Sigmoid colon (tissue), 7 donors: Measurements from ENCODE around the gene POC5. TPM values are rescaled to one million over a fixed set of nuclear protein-coding genes. Genes with fewer than 3 reads are reported as not detected.

Experiments used
- DNase-seq: peaks from one replicate; pipeline ENCODE4 v3.0.0-alpha.2; 2019
- H3K27ac ChIP-seq, 4 donors: fragments of 200-600 bp; sonication (generic); one replicate each; pipeline ENCODE4 v1.5.1; 2016 to 2019; ENCODE audit warnings: mild to moderate bottlenecking in 1 of 4
- H3K27me3 ChIP-seq, 3 donors: fragments of 200-600 bp; sonication (generic); one replicate each; pipeline ENCODE4 v1.5.1; 2019; ENCODE audit warnings: mild to moderate bottlenecking in 1 of 3
- H3K36me3 ChIP-seq, 4 donors: fragments of 200-600 bp; sonication (generic); one replicate each; pipeline ENCODE4 v1.5.1; 2016 to 2019
- H3K4me1 ChIP-seq, 4 donors: fragments of 200-600 bp; sonication (generic); one replicate each; pipeline ENCODE4 v1.5.1; 2017 to 2019
- H3K4me3 ChIP-seq, 4 donors: fragments of 200-600 bp; sonication (generic); one replicate each; pipeline ENCODE4 v1.5.1; 2017 to 2019; ENCODE audit warnings: mild to moderate bottlenecking in 2 of 4, moderate library complexity in 1 of 4
- H3K9me3 ChIP-seq, 4 donors: fragments of 200-600 bp in 3 of 4; sonication (generic) in 3 of 4; one replicate each; pipeline versions ENCODE4 v1.5.1 to v1.6.1; 2013 to 2019
- CTCF ChIP-seq, 4 experiments: fragments of 450-650 bp in 3 of 4; fragments of 200-600 bp in 1 of 4; IDR thresholded peaks; one replicate each; pipeline ENCODE4 v1.5.1; 2016 to 2019; ENCODE audit warnings: antibody characterized with exemption in 4 of 4, mild to moderate bottlenecking in 3 of 4, moderate library complexity in 2 of 4
- EP300 ChIP-seq, 4 donors: sonication (generic); formaldehyde crosslinking; IDR thresholded peaks; one replicate each; pipeline ENCODE4 v1.6.1; 2017; ENCODE audit warnings: antibody characterized with exemption in 4 of 4
- POLR2A ChIP-seq, 2 donors: fragments of 450-650 bp; IDR thresholded peaks; one replicate each; pipeline ENCODE4 v1.6.1; 2016; ENCODE audit warnings: antibody characterized with exemption in 2 of 2, mild to moderate bottlenecking in 2 of 2, moderate library complexity in 2 of 2
- POLR2AphosphoS5 ChIP-seq, 4 donors: sonication (generic); formaldehyde crosslinking; IDR thresholded peaks; one replicate each; pipeline ENCODE4 v1.6.1; 2017; ENCODE audit warnings: antibody characterized with exemption in 4 of 4
- WGBS, 2 donors: extraction: QIAGEN DNeasy Blood & Tissue Kit; methylation state at CpG; one replicate each; pipeline ENCODE4 v1.1.7; 2013; 5-methylcytosine and 5-hydroxymethylcytosine counted together
- intact Hi-C: fragments of 100-400 bp; cut with DNase I; formaldehyde crosslinking; loops from one replicate; pipeline ENCODE4 v1.15.1; 2023
- polyA plus RNA-seq, 3 donors: library from polyadenylated mRNA; stranded (reverse); fragments of 200-250 nt; gene quantifications; one replicate each; pipeline ENCODE4 v1.2.3, GENCODE V29; 2013
- total RNA-seq, 4 donors: library from RNA; depleted of rRNA; stranded (reverse); fragments of >200 nt; gene quantifications; one replicate each; pipeline ENCODE4 v1.1.0, GENCODE V29; 2016
- donor health status: healthy with polysubstance abuse.
- donor health status: Bipolar disorder and iron deficiency.
- donor health status: healthy.

POC5 gene
- total and polyA plus RNA-seq, 7 donors, result 4.4 to 16.6 (median 8.2) TPM

GRCh38 chr5:75721573-75721972, 4.3 kb upstream of the POC5 start:
- Histone ChIP-seq H3K4me3 (no peak overlapping the region), H3K4me1 (peaks cover 0 to 4% (median 3%) of the 10 kb centered on the region in 4 donors), H3K27ac (no peak overlapping the region), H3K27me3 (no peaks in the 10 kb centered on the region), H3K9me3 (no peaks in the 10 kb centered on the region), H3K36me3 (no peaks in the 10 kb centered on the region)
- intact Hi-C loops, result no loop called here
- 86 to 90% methylated on average over 1 of the region's 1 CpG for WGBS, 2 donors
- no peak for DNase-seq
- TF ChIP-seq POLR2AphosphoS5 (IDR thresholded peaks at IDR 0.05) (no peak), CTCF (IDR thresholded peaks at IDR 0.05) (no peak), POLR2A (IDR thresholded peaks at IDR 0.05) (no peak), EP300 (IDR thresholded peaks at IDR 0.05) (no peak)

GRCh38 chr5:75720882-75721281, 3.6 kb upstream of the POC5 start:
- no peak for DNase-seq
- Histone ChIP-seq H3K4me3 (no peak overlapping the region), H3K27me3 (no peaks in the 10 kb centered on the region), H3K9me3 (no peaks in the 10 kb centered on the region), H3K36me3 (no peaks in the 10 kb centered on the region), H3K4me1 (peaks cover 0 to 11% (median 10%) of the 10 kb centered on the region in 4 donors), H3K27ac (no peak overlapping the region)
- TF ChIP-seq CTCF (IDR thresholded peaks at IDR 0.05) (no peak), POLR2A (IDR thresholded peaks at IDR 0.05) (no peak), EP300 (IDR thresholded peaks at IDR 0.05) (no peak), POLR2AphosphoS5 (IDR thresholded peaks at IDR 0.05) (no peak)
- intact Hi-C loops, result no loop called here
- 91 to 93% methylated on average over 5 of the region's 5 CpGs for WGBS, 2 donors

- H3K27me3 ChIP-seq, result no peaks in the 10 kb centered on the region
- peak overlapping the region; percentile 55 to 91 (median 75) for H3K4me3 ChIP-seq
- no peaks in the 10 kb centered on the region for H3K36me3 ChIP-seq
- intact Hi-C loops, result loop anchor here (2.0 to 5.0 kb wide), 2 partner anchors 204 to 379 kb away; partner anchors contain the start of gene HMGCR
- no peak for DNase-seq
- H3K9me3 ChIP-seq, result no peaks in the 10 kb centered on the region
- TF ChIP-seq POLR2A (IDR thresholded peaks at IDR 0.05) (no peak), POLR2AphosphoS5 (IDR thresholded peaks at IDR 0.05) (no peak), EP300 (IDR thresholded peaks at IDR 0.05) (no peak), CTCF (IDR thresholded peaks at IDR 0.05) (no peak)
- H3K27ac ChIP-seq, result peak overlapping the region; percentile 79 to 90 (median 88)
- H3K4me1 ChIP-seq, result peaks cover 0 to 14% (median 11%) of the 10 kb centered on the region in 4 donors
- 1% methylated on average over 7 of the region's 7 CpGs for WGBS, 2 donors
Measured at GRCh38 chr5:75716715-75717081, 539 bp downstream of the POC5 start.

GRCh38 chr5:75712091-75712490, 5.1 kb downstream of the POC5 start:
- H3K9me3 ChIP-seq, result no peaks in the 10 kb centered on the region
- intact Hi-C loops, result no loop called here
- H3K27ac ChIP-seq, result no peak overlapping the region
- no peak overlapping the region for H3K4me3 ChIP-seq
- no peaks in the 10 kb centered on the region for H3K36me3 ChIP-seq
- no peaks in the 10 kb centered on the region for H3K27me3 ChIP-seq
- WGBS, 2 donors, result 94 to 95% methylated on average over 2 of the region's 2 CpGs
- H3K4me1 ChIP-seq, result peaks cover 0 to 14% (median 11%) of the 10 kb centered on the region in 4 donors
- TF ChIP-seq CTCF (IDR thresholded peaks at IDR 0.05), result no peak
- TF ChIP-seq POLR2AphosphoS5 (IDR thresholded peaks at IDR 0.05), result no peak
- no peak for DNase-seq

- TF ChIP-seq CTCF (IDR thresholded peaks at IDR 0.05), result no peak
- TF ChIP-seq POLR2AphosphoS5 (IDR thresholded peaks at IDR 0.05), result no peak
- no peak for TF ChIP-seq EP300 (IDR thresholded peaks at IDR 0.05)
- TF ChIP-seq POLR2A (IDR thresholded peaks at IDR 0.05), result no peak
- Histone ChIP-seq H3K36me3 (no peaks in the 10 kb centered on the region), H3K27me3 (no peaks in the 10 kb centered on the region), H3K4me1 (peaks cover 0 to 7% (median 3%) of the 10 kb centered on the region in 4 donors), H3K4me3 (no peak overlapping the region), H3K9me3 (no peaks in the 10 kb centered on the region), H3K27ac (no peak overlapping the region)
- 97 to 98% methylated on average over 1 of the region's 1 CpG for WGBS, 2 donors
- intact Hi-C loops, result no loop called here
- no peak for DNase-seq
Measured at GRCh38 chr5:75711151-75711550, 6.1 kb downstream of the POC5 start.
